HEK293T (cell line): ENCODE data around the gene CHDH.

Experiments
- BHLHE40 ChIP-seq: fragments of 450-650 bp; IDR thresholded peaks from 2 replicates; pipeline ENCODE4 v1.6.1; 2016; ENCODE audit warnings: mild to moderate bottlenecking, moderate library complexity, borderline replicate concordance
- CTBP1 ChIP-seq: fragments of 450-650 bp; IDR thresholded peaks from 2 replicates; pipeline ENCODE4 v1.6.1; 2016; ENCODE audit warnings: borderline replicate concordance
- ELF4 ChIP-seq: fragments of 450-650 bp; IDR thresholded peaks from 2 replicates; pipeline ENCODE4 v1.6.1; 2017; ENCODE audit warnings: antibody characterized with exemption
- FOXA1 ChIP-seq: fragments of 450-650 bp; IDR thresholded peaks from 2 replicates; pipeline ENCODE4 v1.6.1; 2016; ENCODE audit warnings: mild to moderate bottlenecking
- FOXM1 ChIP-seq: fragments of 450-650 bp; IDR thresholded peaks from 2 replicates; pipeline ENCODE4 v1.6.1; 2017; ENCODE audit warnings: mild to moderate bottlenecking, borderline replicate concordance
- HDGF ChIP-seq: fragments of 450-650 bp; IDR thresholded peaks from 2 replicates; pipeline ENCODE4 v1.6.1; 2017; ENCODE audit warnings: antibody characterized with exemption, borderline replicate concordance
- L3MBTL2 ChIP-seq: fragments of 450-650 bp; conservative IDR thresholded peaks from 2 replicates; pipeline ENCODE4 v1.6.1; 2016; ENCODE audit warnings: mild to moderate bottlenecking
- LEF1 ChIP-seq: fragments of 450-650 bp; IDR thresholded peaks from 2 replicates; pipeline ENCODE4 v1.6.1; 2017; ENCODE audit warnings: mild to moderate bottlenecking, borderline replicate concordance
- PKNOX1 ChIP-seq: fragments of 450-650 bp; IDR thresholded peaks from 2 replicates; pipeline ENCODE4 v1.6.1; 2016
- SP1 ChIP-seq: fragments of 450-650 bp; IDR thresholded peaks from 2 replicates; pipeline ENCODE4 v1.6.1; 2017
- SUZ12 ChIP-seq: fragments of 450-650 bp; IDR thresholded peaks from 2 replicates; pipeline ENCODE4 v1.6.1; 2016; ENCODE audit warnings: mild to moderate bottlenecking
- ZNF384 ChIP-seq: fragments of 450-650 bp; IDR thresholded peaks from 2 replicates; pipeline ENCODE4 v1.6.1; 2016

GRCh38 chr3:53863145-53863544 is 16.9 kb upstream of the CHDH start:
- TF ChIP-seq SUZ12: no peak
- TF ChIP-seq LEF1: no peak
- TF ChIP-seq BHLHE40: no peak
- TF ChIP-seq ELF4: no peak
- no peak for TF ChIP-seq ZNF384
- TF ChIP-seq CTBP1: no peak
- TF ChIP-seq FOXM1: no peak
- no peak for TF ChIP-seq L3MBTL2
- TF ChIP-seq HDGF: no peak
- TF ChIP-seq PKNOX1: no peak
- no peak for TF ChIP-seq SP1
- TF ChIP-seq FOXA1: no peak
